NCI-H510A (cell line): ENCODE results near the gene ATAD1.
"Not testable (repeated sequence)": the region's sequence is repeated elsewhere in the genome, so short reads cannot be mapped to it uniquely, and the experiment has no call there.

Experiments used
- DNase-seq: peaks from one replicate; lab custom pipeline; 2025; lab: John Stamatoyannopoulos, UW

ATAD1 gene

DNA sequence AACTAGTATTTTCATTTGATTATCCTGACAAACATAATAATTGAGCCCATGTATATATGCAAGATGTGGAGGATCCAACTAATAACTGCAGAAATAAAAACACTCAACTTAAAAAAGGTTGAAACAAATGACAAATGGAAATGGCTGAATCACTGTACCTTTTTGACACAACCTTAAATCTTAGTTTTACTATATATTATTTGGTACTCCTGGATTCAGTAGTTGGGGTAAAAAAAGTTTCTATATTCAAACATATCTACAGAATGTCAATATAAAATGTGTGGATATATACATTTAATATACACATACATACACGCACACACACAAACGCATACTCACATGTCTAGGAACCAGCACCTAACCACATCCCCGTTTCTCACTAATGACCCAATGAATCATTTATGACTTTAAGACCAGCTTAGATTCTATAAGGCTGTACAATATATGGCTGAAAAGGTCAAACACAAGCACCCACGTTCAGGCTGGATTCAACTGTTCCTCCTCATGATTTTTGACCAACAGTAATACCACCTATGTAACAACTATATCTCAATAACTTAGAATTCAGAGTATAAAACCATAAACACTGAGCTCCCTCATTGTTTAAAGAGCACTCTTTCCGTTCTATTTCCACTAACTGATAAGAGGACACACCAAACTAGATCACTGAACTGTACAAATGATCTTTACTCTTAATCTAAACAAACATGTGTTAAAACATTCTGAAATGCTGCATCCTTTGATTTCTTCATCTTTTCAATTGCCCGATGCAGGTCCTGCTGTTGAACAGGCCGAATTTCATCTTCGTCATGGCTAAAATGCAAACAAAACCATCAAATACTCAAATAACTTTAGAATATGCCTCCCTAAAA lies 63.8 kb downstream of the ATAD1 start:
- no peak for DNase-seq

- DNase-seq: no peak
Measured at GRCh38 chr10:87752566-87752965, 65.5 kb downstream of the ATAD1 start.

GRCh38 chr10:87751274-87751673 lies 66.8 kb downstream of the ATAD1 start:
- no peak for DNase-seq

GRCh38 chr10:87750817-87751216 lies 67.2 kb downstream of the ATAD1 start:
- DNase-seq: no peak

DNA sequence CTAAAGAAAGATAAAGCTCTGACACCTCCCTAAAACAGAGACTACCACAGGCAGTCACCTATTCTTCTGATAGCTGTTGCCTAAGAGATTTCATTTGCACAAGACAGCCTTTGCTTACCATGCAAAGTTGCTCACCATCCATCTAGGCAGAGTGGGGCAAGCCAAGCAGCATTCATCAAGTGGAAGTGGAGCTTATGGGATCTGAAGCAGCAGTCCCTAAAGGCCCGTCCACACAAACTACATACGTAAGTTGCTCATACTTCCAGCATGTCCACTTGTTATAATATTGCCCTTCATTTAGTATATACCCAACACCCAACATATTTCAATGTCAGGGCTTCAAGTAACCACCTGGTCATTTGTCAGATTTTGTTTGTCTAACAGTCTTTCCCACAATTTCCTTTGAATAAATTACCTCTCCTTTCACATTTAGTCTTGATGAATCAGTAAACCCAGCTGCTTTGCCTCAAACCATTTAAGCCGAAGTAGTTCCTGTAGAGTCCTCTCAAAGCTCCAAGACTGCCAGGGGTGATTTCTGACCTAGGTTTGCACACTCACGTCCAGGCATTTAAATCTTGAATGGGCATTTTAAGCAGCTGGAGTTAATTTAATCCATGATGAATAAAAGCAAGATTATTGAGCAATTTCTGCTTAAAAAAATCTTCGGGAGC lies 67.9 kb downstream of the ATAD1 start:
- no peak for DNase-seq

- not testable (repeated sequence) for DNase-seq
Measured at GRCh38 chr10:87748244-87748643, 69.8 kb downstream of the ATAD1 start.

GRCh38 chr10:87746911-87747310 lies 71.1 kb downstream of the ATAD1 start:
- DNase-seq: no peak

GRCh38 chr10:87744606-87745005 lies 73.4 kb downstream of the ATAD1 start:
- DNase-seq: no peak

GRCh38 chr10:87742992-87743610 lies 74.9 kb downstream of the ATAD1 start:
- not testable (repeated sequence) for DNase-seq

- DNase-seq: no peak
Measured at GRCh38 chr10:87740254-87740655, 77.8 kb downstream of the ATAD1 start.

- no peak for DNase-seq
Measured at GRCh38 chr10:87739703-87740102, 78.3 kb downstream of the ATAD1 start.

DNA sequence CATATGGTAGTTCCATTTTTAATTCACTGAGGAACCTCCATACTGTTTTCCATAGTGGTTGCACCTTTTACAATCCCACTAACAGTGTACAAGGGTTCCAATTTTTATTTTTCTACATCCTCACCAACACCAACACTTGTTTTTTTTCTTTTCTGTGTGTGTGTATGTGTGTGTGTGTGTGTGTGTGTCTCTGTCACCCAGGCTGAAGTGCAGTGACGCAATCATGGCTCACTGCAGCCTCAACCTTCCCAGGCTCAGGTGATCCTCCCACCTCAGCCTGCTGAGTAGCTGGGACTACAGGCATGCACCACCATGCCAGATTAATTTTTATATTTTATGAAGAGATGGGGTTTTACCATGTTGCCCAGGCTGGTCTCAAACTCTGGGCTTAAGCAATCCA lies 79.8 kb downstream of the ATAD1 start:
- DNase-seq: not testable (repeated sequence)

DNA sequence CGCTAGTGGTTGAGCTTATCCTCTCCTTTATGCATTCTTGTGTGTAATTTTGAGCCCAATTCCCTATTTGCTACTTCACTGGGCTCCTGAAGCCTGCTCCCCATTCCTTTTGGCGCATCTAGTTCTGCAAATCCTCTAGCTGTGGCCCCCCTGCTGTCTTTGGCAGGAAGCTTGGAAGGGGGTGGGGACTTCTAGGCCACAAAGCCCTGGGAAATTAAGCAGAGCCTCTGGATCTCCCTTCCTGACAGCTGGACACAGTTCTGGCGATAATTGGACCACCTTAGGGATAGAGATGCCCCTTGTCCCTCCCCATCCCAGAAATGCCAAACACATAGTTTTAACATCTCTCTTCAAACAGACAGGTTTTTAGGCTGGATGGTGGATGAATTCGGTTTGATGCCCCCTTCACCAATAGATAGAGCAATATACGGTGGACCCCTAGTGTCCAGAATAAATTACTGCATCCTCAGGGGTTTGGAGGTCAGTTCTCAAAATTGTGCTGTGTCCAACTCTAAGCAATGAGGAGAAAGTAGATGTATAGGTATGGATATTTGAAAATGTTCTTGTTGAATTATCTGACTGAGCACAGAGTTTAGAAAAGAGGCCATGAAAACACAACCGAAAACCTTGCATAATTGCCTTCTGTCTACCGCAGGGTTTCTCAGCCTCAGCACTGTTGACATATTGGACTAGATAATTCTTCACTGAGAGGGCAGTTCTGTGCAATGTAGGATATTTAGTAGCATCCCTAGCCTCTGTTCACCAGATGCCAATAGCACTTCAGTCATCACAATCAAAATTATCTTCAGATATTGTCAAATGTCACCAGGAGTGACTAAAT lies 82.8 kb downstream of the ATAD1 start:
- no peak for DNase-seq

- DNase-seq: no peak
Measured at GRCh38 chr10:87733081-87733480, 84.9 kb downstream of the ATAD1 start.

GRCh38 chr10:87729940-87730339 lies 88.1 kb downstream of the ATAD1 start:
- no peak for DNase-seq

- DNase-seq: no peak
Measured at GRCh38 chr10:87724789-87725188, 93.2 kb downstream of the ATAD1 start.

DNA sequence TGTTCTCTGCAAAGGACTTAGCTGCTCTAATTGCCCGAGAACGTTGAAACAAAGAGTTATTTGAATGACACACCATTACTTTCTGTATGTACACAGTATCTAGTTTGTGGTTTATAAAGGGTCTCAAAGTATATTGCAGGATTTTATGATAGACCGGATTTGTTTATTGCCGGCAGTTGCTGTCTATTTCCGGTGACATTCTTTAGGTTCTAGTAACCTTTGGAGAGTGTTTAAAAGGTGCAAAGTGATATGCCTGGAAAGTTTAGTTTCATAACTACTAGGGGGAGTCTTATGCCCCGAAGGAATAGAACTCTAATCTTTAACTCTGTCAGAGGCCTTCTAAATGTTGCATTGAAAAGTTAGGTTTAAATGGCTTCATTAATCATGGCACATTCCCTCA lies 94.5 kb downstream of the ATAD1 start:
- no peak for DNase-seq

DNA sequence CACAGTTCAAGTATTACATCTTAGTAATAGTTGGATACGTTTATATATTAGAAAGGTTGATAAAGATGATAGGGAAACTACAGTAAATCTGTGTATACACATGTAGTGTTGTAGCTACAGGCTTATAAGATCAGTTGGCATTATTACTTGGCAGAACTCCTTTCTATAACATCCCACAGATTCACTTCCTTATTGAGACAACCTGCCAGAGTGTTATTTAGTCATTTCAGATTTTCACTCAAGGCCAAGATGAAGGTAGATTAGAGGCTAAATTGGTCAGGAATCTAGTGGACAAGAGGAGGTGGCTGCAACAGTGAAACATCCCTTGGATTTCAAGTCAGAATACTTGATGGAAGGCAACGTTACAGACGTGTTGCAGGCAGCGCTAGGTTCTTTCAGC lies 95.3 kb downstream of the ATAD1 start:
- DNase-seq: no peak

- no peak for DNase-seq
Measured at GRCh38 chr10:87721781-87722180, 96.2 kb downstream of the ATAD1 start.

GRCh38 chr10:87720665-87721064 lies 97.4 kb downstream of the ATAD1 start:
- DNase-seq: no peak

GRCh38 chr10:87716348-87716670 lies 101.7 kb downstream of the ATAD1 start:
- no peak for DNase-seq
